Measurements from ENCODE around the gene FNBP1. TPM values are rescaled to one million over a fixed set of nuclear protein-coding genes. Genes with fewer than 3 reads are reported as not detected.
"Not testable (repeated sequence)": the region's sequence is repeated elsewhere in the genome, so short reads cannot be mapped to it uniquely, and the experiment has no call there.

Gene FNBP1
- total and polyA plus RNA-seq, 2 experiments from 2014 or later, result 17.8 to 22.6 TPM

GRCh38 chr9:129953736-129954135 is 89.3 kb downstream of the FNBP1 start:
- Histone ChIP-seq H3K9me3 (ENCODE audit: low read depth) (no peaks in the 10 kb centered on the region), H3K79me2 (ENCODE audit: insufficient read depth) (no peaks in the 10 kb centered on the region), H3K9me2 (ENCODE audit: insufficient read depth) (no peaks in the 10 kb centered on the region), H3K27me3 (replicated peaks; ENCODE audit: insufficient read depth) (no peaks in the 10 kb centered on the region), H3K4me2 (ENCODE audit: unreplicated experiment) (no peak overlapping the region), H3K4me1 (ENCODE audit: insufficient read depth) (peaks cover 6% of the 10 kb centered on the region; the same call in 1 of the 2 replicates), H3K36me3 (ENCODE audit: low read depth) (0 out of 2 replicates have a peak, but pooled peaks cover 13% of the 10 kb centered on the region), H4K20me1 (ENCODE audit: insufficient read depth) (no peaks in the 10 kb centered on the region), H3K27ac (no peak overlapping the region), H3K9ac (no peak overlapping the region), H2AFZ (no peak overlapping the region), H3K4me3 (no peak overlapping the region), H3F3A (ENCODE audit: insufficient read depth) (no peaks in the 10 kb centered on the region)
- TF ChIP-seq EZH2phosphoT487 (IDR thresholded peaks at IDR 0.05; ENCODE audit: insufficient read depth, low read depth), result no peak
- no peak for TF ChIP-seq EZH2 (IDR thresholded peaks at IDR 0.05; ENCODE audit: insufficient read depth, poor library complexity, severe bottlenecking)
- no peak for DNase-seq
- in situ Hi-C loops (cut with MboI), result no loop called here
- WGBS, 2 experiments (ENCODE audit: low coverage in 1 of 2, low lambda C conversion rate in 2 of 2, missing lambda C conversion rate in 2 of 2), result 74 to 79% methylated on average over 1 of the region's 1 CpG

GRCh38 chr9:129952337-129952736 is 90.7 kb downstream of the FNBP1 start:
- WGBS, 2 experiments (ENCODE audit: low coverage in 1 of 2, low lambda C conversion rate in 2 of 2, missing lambda C conversion rate in 2 of 2), result 93 to 98% methylated on average over 3 of the region's 3 CpGs
- TF ChIP-seq EZH2phosphoT487 (IDR thresholded peaks at IDR 0.05; ENCODE audit: insufficient read depth, low read depth), result no peak
- no peak for TF ChIP-seq EZH2 (IDR thresholded peaks at IDR 0.05; ENCODE audit: insufficient read depth, poor library complexity, severe bottlenecking)

GRCh38 chr9:129949821-129950220 is 93.2 kb downstream of the FNBP1 start:
- H3K79me2 ChIP-seq (ENCODE audit: insufficient read depth), result no peaks in the 10 kb centered on the region
- in situ Hi-C loops (cut with MboI), result no loop called here
- H2AFZ ChIP-seq, result no peak overlapping the region
- no peaks in the 10 kb centered on the region for H3K27me3 ChIP-seq (replicated peaks; ENCODE audit: insufficient read depth)
- no peak overlapping the region for H3K4me2 ChIP-seq (ENCODE audit: unreplicated experiment)
- H3K27ac ChIP-seq, result no peak overlapping the region
- 0 out of 2 replicates have a peak, but pooled peaks cover 2% of the 10 kb centered on the region for H3K36me3 ChIP-seq (ENCODE audit: low read depth)
- H3K4me3 ChIP-seq, result no peak overlapping the region
- H3K9ac ChIP-seq, result no peak overlapping the region
- no peak for DNase-seq
- H3K4me1 ChIP-seq (ENCODE audit: insufficient read depth), result peaks cover 12% of the 10 kb centered on the region
- no peaks in the 10 kb centered on the region for H3K9me2 ChIP-seq (ENCODE audit: insufficient read depth)
- H3K9me3 ChIP-seq (ENCODE audit: low read depth), result no peaks in the 10 kb centered on the region
- no peaks in the 10 kb centered on the region for H3F3A ChIP-seq (ENCODE audit: insufficient read depth)
- 60 to 67% methylated on average over 5 of the region's 5 CpGs for WGBS, 2 experiments (ENCODE audit: low coverage in 1 of 2, low lambda C conversion rate in 2 of 2, missing lambda C conversion rate in 2 of 2)
- no peaks in the 10 kb centered on the region for H4K20me1 ChIP-seq (ENCODE audit: insufficient read depth)
- TF ChIP-seq EZH2phosphoT487 (IDR thresholded peaks at IDR 0.05; ENCODE audit: insufficient read depth, low read depth) (no peak), EZH2 (IDR thresholded peaks at IDR 0.05; ENCODE audit: insufficient read depth, poor library complexity, severe bottlenecking) (no peak)

More at GRCh38 chr9:129952337-129952736, 90.7 kb downstream of the FNBP1 start:
- H3K9me2 ChIP-seq (ENCODE audit: insufficient read depth), result no peaks in the 10 kb centered on the region
- no peak overlapping the region for H3K27ac ChIP-seq
- peaks cover 6% of the 10 kb centered on the region; the same call in 1 of the 2 replicates for H3K4me1 ChIP-seq (ENCODE audit: insufficient read depth)
- H3K9ac ChIP-seq, result no peak overlapping the region
- H3K9me3 ChIP-seq (ENCODE audit: low read depth), result no peaks in the 10 kb centered on the region
- no peak overlapping the region for H3K4me2 ChIP-seq (ENCODE audit: unreplicated experiment)
- no peak for DNase-seq
- no peak overlapping the region for H3K4me3 ChIP-seq
- 0 out of 2 replicates have a peak, but pooled peaks cover 5% of the 10 kb centered on the region for H3K36me3 ChIP-seq (ENCODE audit: low read depth)
- in situ Hi-C loops (cut with MboI), result no loop called here
- no peaks in the 10 kb centered on the region for H4K20me1 ChIP-seq (ENCODE audit: insufficient read depth)
- no peak overlapping the region for H2AFZ ChIP-seq
- H3F3A ChIP-seq (ENCODE audit: insufficient read depth), result no peaks in the 10 kb centered on the region
- no peaks in the 10 kb centered on the region for H3K27me3 ChIP-seq (replicated peaks; ENCODE audit: insufficient read depth)
- no peaks in the 10 kb centered on the region for H3K79me2 ChIP-seq (ENCODE audit: insufficient read depth)

GRCh38 chr9:129948626-129949025 is 94.4 kb downstream of the FNBP1 start:
- DNase-seq; in situ Hi-C loops (cut with MboI): not testable (repeated sequence)
- 61 to 64% methylated on average over 7 of the region's 7 CpGs for WGBS, 2 experiments (ENCODE audit: low coverage in 1 of 2, low lambda C conversion rate in 2 of 2, missing lambda C conversion rate in 2 of 2)

More at GRCh38 chr9:129948626-129949025, 94.4 kb downstream of the FNBP1 start:
- not testable (repeated sequence) for H3K27me3 ChIP-seq (replicated peaks; ENCODE audit: insufficient read depth); H3K36me3 ChIP-seq (ENCODE audit: low read depth); H3K9me2 ChIP-seq (ENCODE audit: insufficient read depth); H3K27ac ChIP-seq; H3K9ac ChIP-seq; H2AFZ ChIP-seq; H3F3A ChIP-seq (ENCODE audit: insufficient read depth); H3K4me3 ChIP-seq; H3K9me3 ChIP-seq (ENCODE audit: low read depth); H3K4me2 ChIP-seq (ENCODE audit: unreplicated experiment); H3K79me2 ChIP-seq (ENCODE audit: insufficient read depth); H4K20me1 ChIP-seq (ENCODE audit: insufficient read depth)
- peaks cover 11% of the 10 kb centered on the region for H3K4me1 ChIP-seq (ENCODE audit: insufficient read depth)

All from GM23248 (cell line).